SW480 (cell line): Measurements from ENCODE around the gene NDST1.
"Not testable (repeated sequence)": the region's sequence is repeated elsewhere in the genome, so short reads cannot be mapped to it uniquely, and the experiment has no call there.

Experiments used
- DNase-seq: peaks from one replicate; pipeline ENCODE4 v3.0.0-alpha.2; 2016; ENCODE audit warnings: low spot score

Gene NDST1

GRCh38 chr5:150507474-150508276, at the start of gene NDST1:
Gene NDST1, plus strand, starts transcription at chr5:150508131. Its CDS starts 13,124 bp downstream, at chr5:150521255.
- no peak for DNase-seq

- DNase-seq: peak; percentile 67
Measured at GRCh38 chr5:150458802-150459557, 49.0 kb upstream of the NDST1 start.

- DNase-seq: no peak
Measured at GRCh38 chr5:150460781-150461180, 47.1 kb upstream of the NDST1 start.

GRCh38 chr5:150461231-150461630, 46.7 kb upstream of the NDST1 start:
- no peak for DNase-seq

- DNase-seq: no peak
Measured at GRCh38 chr5:150464554-150465012, 43.3 kb upstream of the NDST1 start.

DNA sequence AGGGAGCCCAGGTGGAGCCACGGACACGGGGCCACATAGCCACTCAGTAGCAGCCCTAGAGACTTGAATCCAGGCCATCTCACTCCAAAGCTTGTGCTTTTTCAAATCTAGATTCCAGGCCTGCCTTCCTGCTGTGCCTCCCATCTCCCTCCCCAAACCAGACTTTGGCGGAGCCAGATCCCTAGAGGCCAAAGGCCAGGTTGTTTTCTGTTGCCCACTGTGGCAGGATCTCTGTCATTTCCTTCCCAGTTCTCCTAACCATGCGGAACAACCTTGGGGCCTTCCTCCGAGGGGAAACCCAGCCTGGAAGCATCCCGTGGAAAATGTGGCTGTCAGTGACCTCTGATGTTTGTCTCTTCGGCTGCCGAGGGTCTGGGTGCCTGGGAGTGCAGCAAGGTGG, 42.0 kb upstream of the NDST1 start:
- DNase-seq: no peak

GRCh38 chr5:150468206-150468605, 39.7 kb upstream of the NDST1 start:
- no peak for DNase-seq

DNA sequence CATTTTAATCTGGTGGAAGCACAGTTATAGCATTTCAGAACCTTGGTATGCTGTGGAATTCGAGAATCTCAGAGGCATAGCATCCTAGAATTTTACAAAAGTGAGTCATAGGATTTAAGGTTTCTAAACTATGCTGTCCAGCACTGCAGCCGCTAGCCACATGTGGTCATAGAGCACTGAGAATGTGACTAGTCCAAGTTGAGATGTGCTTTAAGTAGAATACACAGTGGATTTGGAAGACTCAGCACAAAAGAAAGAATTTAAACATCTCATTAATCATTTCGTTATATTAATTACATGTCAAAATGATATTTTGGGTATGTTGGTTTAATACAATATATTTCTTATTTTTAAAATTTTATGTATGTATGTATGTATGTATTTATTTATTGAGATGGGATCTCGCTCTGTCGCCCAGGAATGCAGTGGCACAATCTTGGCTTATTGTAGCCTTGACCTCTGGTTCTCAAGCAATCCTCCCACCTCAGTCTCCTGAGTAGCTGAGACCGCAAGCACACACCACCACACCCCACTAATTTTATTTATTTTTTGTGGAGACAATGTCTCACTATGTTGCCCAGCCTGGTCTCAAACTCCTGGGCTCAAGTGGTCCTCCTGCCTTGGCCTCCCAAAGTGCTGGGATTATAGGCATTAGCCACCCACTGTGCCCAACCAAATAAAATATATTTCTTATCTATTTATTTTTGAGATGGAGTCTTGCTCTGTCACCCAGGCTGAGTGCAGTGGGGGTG, 38.0 kb upstream of the NDST1 start:
- DNase-seq: peak; percentile 73

GRCh38 chr5:150473673-150474358, 34.1 kb upstream of the NDST1 start:
- peak; percentile 71 for DNase-seq

GRCh38 chr5:150476568-150476967, 31.4 kb upstream of the NDST1 start:
- DNase-seq: not testable (repeated sequence)

GRCh38 chr5:150479416-150479815, 28.5 kb upstream of the NDST1 start:
- DNase-seq: no peak

DNA sequence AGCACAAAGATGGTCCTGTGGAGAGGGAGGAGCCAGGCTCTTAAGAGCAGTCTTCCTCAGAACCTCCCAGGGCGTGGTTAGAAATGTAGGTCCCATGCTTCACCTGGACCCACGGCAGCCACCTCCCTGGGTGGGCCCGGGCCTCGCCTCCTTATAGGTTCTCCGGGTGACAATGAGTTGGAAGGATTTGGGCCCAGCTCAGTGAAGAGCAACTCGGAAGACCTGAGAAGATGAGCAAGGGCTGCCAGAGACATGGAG, 26.3 kb upstream of the NDST1 start:
- DNase-seq: no peak

GRCh38 chr5:150481972-150482406, 25.9 kb upstream of the NDST1 start:
- no peak for DNase-seq

DNA sequence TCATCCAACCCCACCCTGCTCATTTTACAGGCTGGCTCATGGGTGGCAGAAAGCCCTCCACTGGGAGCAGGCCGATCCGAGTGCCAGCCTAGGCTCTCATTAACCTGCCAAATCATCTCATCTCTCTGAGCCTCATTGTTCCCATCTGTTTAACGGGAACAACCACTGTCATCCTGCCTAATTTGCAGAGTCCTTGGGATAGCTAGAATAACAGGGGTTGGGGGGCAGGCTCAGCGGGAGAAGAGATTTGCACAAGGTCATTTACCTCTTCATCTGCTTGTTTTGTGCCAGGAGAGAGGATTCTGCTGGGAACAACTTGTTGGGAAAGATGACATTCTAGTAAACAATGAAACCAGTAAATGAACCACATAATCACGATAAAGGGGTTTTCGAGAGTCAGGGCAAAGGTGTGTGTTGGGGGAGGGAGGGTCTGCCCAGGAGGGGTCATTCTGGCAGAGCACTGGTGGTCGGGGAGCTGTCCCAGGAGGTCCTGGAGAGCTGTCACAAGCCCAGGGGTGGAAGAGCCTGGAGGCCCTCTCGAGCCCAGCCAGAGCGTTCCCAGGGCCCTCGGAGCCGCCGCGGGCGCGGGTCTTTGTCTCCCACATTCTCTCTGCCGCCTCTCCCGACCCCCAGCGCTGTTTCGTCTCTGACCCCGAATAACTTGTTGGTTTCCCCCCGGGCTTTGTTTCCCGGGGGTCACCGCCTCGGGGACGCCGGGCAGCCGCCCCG, 22.8 kb upstream of the NDST1 start:
- DNase-seq: no peak

- no peak for DNase-seq
Measured at GRCh38 chr5:150485693-150486401, 22.1 kb upstream of the NDST1 start.

DNA sequence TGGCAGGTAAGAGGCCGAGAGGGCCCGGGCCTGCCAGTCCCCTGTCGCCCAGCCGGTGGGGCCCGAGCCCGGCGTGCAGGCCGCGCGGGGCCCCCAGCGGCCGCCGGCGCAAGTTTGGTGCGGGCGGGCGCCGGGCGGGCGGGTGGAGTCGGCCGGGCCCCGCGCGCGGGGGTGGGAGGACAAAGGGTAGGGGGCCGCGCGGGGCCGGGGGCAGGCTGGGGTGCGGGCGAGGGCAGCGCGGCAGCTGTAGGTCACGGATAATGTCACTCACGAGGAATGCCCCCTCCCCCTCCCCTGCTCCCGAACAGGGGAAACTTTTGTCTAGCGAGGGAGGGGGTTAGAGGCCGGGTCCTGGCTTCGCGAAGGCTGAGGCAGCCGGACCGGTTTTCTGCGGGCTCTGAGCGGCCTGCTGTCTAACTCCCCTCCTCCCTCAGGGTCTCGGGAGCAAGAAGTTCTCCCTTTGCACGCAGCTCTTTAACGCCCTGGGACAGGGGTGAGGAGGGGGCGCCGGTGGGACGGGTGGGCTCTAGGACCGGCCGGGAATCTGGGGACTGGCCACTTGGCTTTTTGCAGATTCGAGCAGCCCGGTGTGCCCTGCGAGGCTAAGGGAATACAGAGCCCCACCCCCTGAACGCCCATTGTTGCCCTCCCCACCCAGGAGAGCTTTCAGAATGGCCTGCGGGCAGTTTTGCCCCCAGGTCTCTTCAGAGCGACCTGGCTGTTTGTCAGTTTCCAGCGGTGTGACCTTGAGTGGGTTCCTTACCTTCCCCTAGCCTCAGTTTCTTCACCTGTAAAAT, 21.3 kb upstream of the NDST1 start:
- peak; percentile 54 for DNase-seq

- no peak for DNase-seq
Measured at GRCh38 chr5:150487199-150488061, 20.5 kb upstream of the NDST1 start.

DNA sequence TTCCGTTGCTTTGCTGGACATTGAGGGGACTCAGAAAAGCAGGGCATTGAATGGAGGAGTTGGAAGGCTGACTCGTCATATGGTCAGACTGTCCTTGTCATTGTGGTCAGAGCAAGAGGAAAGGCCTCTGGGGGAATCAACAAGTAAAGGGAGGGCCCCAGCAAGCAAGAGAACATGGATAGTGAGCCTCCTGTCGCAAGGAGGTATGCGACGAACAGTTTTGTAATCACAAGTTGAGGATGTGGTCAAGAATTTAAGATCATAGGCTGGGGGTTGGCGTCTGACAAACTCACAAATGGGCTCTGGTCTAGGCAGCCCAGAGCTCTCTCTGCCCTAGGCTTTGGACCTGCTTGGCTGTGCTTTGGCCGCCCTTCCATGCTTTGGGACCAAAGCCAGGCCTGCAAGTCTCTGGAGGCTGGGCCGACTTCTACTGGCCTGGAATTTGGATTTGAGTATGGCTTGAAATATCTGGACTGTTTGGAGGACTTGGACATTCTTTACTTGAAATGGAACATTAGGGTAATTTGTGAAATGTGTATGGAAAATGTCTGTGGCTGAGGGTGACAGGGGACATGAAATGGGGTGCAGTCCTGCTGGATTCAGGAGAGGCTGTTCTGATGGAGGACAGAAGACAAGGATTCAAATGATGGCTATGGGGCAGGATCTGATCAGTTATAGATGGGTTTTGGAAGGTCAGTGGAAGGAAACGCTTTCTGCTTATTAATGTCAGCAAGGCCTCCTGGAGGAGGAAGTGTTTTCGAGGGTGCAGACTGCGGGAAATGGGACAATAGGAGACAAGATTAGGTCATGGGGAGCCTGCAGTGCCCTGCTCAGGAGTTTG, 19.2 kb upstream of the NDST1 start:
- no peak for DNase-seq
